Upper lobe of right lung (tissue), 1 donor: ENCODE measurements around the gene RBFOX1. TPM values are rescaled to one million over a fixed set of nuclear protein-coding genes. Genes with fewer than 3 reads are reported as not detected.

Experiments
- ATAC-seq: fragments of 200-7000 bp; cut with Tn5 transposase; one replicate; pipeline ENCODE4 v1.9.1; 2020; ENCODE audit warnings: mild to moderate bottlenecking, moderate library complexity
- DNase-seq: peaks from one replicate; pipeline ENCODE4 v3.0.0-alpha.2; 2020
- H3K27ac ChIP-seq: fragments of 200-600 bp; one replicate; pipeline ENCODE4 v1.8.0; 2022
- H3K27me3 ChIP-seq: fragments of 200-600 bp; one replicate; pipeline ENCODE4 v1.8.0; 2022; ENCODE audit warnings: mild to moderate bottlenecking
- H3K36me3 ChIP-seq: fragments of 200-600 bp; one replicate; pipeline ENCODE4 v1.8.0; 2022
- H3K4me1 ChIP-seq: fragments of 200-600 bp; one replicate; pipeline ENCODE4 v1.8.0; 2022
- H3K4me3 ChIP-seq: fragments of 200-600 bp; one replicate; pipeline ENCODE4 v1.8.0; 2022; ENCODE audit warnings: mild to moderate bottlenecking
- H3K9me3 ChIP-seq: fragments of 200-600 bp; one replicate; pipeline ENCODE4 v1.8.0; 2022
- CTCF ChIP-seq: fragments of 200-600 bp; IDR thresholded peaks from one replicate; pipeline ENCODE4 v1.8.0; 2022; ENCODE audit warnings: antibody characterized with exemption
- intact Hi-C: fragments of 100-400 bp; cut with DNase I; formaldehyde crosslinking; loops from one replicate; pipeline ENCODE4 v1.11.0; 2022
- total RNA-seq: library from RNA; stranded (reverse); fragmentation: NEBNext Ultra II Directional; extraction: Animal tissue kit (Norgen Biotek cat#: 25700); gene quantifications from one replicate; pipeline ENCODE4 v1.2.1, GENCODE V29; 2021
- donor health status: DM: no; HTN: yes; CAD: no; lungs with severe emphysema.

Gene RBFOX1
- total RNA-seq, 1 donor from 2014 or later: not detected

GRCh38 chr16:7746941-7747340 lies 414.3 kb downstream of the RBFOX1 start:
- ATAC-seq: no peak
- H3K4me1 ChIP-seq: no peaks in the 10 kb centered on the region

GRCh38 chr16:7748522-7748921 lies 415.9 kb downstream of the RBFOX1 start:
- H3K9me3 ChIP-seq: no peaks in the 10 kb centered on the region
- no peak overlapping the region for H3K27ac ChIP-seq
- TF ChIP-seq CTCF: no peak
- no peak overlapping the region for H3K4me3 ChIP-seq
- intact Hi-C loops: no loop called here
- no peaks in the 10 kb centered on the region for H3K27me3 ChIP-seq
- ATAC-seq (no peak), DNase-seq (no peak)
- no peaks in the 10 kb centered on the region for H3K4me1 ChIP-seq
- no peaks in the 10 kb centered on the region for H3K36me3 ChIP-seq

More at GRCh38 chr16:7746941-7747340, 414.3 kb downstream of the RBFOX1 start:
- Histone ChIP-seq H3K9me3 (no peaks in the 10 kb centered on the region), H3K4me3 (no peak overlapping the region), H3K27ac (no peak overlapping the region), H3K27me3 (no peaks in the 10 kb centered on the region), H3K36me3 (no peaks in the 10 kb centered on the region)
- no peak for TF ChIP-seq CTCF
- no peak for DNase-seq
- intact Hi-C loops: no loop called here

GRCh38 chr16:7755347-7755882 lies 422.8 kb downstream of the RBFOX1 start:
- DNase-seq: no peak
- H3K4me3 ChIP-seq: no peak overlapping the region
- intact Hi-C loops: no loop called here
- no peak overlapping the region for H3K27ac ChIP-seq
- ATAC-seq: no peak
- no peaks in the 10 kb centered on the region for H3K27me3 ChIP-seq
- H3K36me3 ChIP-seq: no peaks in the 10 kb centered on the region
- TF ChIP-seq CTCF: no peak
- H3K9me3 ChIP-seq: no peaks in the 10 kb centered on the region
- no peaks in the 10 kb centered on the region for H3K4me1 ChIP-seq
